GM12878 (cell line): Measurements from ENCODE around the gene TMPRSS3. TPM values are rescaled to one million over a fixed set of nuclear protein-coding genes. Genes with fewer than 3 reads are reported as not detected.

ENCODE experiments used
- ATF7 ChIP-seq: fragments of 450-650 bp; IDR thresholded peaks from 2 replicates; pipeline ENCODE4 v1.6.1; 2016; ENCODE audit warnings: low read depth, mild to moderate bottlenecking
- BRCA1 ChIP-seq: IDR thresholded peaks from 2 replicates; pipeline ENCODE4 v1.6.1; 2011; ENCODE audit warnings: low read depth, low read length, improper control_type of control experiment
- CREB1 ChIP-seq: IDR thresholded peaks from 2 replicates; pipeline ENCODE4 v1.6.1; 2012; ENCODE audit warnings: low read depth, mild to moderate bottlenecking, inconsistent platforms
- CTCF ChIP-seq, 3 experiments: IDR thresholded peaks in 2 of 3; conservative IDR thresholded peaks in 1 of 3; 2 replicates each; pipeline ENCODE4 v1.5.1; 2011; ENCODE audit warnings: low read depth in 3 of 3, low read length in 3 of 3, mild to moderate bottlenecking in 3 of 3, control low read depth in 2 of 3, moderate library complexity in 2 of 3, inconsistent platforms in 1 of 3, mixed read lengths in 1 of 3; ENCODE audit not compliant: control insufficient read depth in 2 of 3, insufficient read depth in 1 of 3; ENCODE audit errors: extremely low read depth in 1 of 3
- CUX1 ChIP-seq: IDR thresholded peaks from 2 replicates; pipeline ENCODE4 v1.6.1; 2012; ENCODE audit warnings: improper control_type of control experiment, low read depth, low read length; ENCODE audit not compliant: insufficient replicate concordance
- EP300 ChIP-seq, 2 experiments: fragments of 150-350 bp in 1 of 2; IDR thresholded peaks; 2 replicates each; pipeline ENCODE4 v1.6.1; 2011 to 2012; ENCODE audit warnings: low read depth in 2 of 2, low read length in 2 of 2, borderline replicate concordance in 1 of 2, improper control_type of control experiment in 1 of 2, inconsistent platforms in 1 of 2; ENCODE audit not compliant: control insufficient read depth in 1 of 2
- MAX ChIP-seq: IDR thresholded peaks from 2 replicates; pipeline ENCODE4 v1.6.1; 2012; ENCODE audit warnings: low read depth, low read length, improper control_type of control experiment
- MEF2B ChIP-seq: fragments of 450-650 bp; IDR thresholded peaks from 2 replicates; pipeline ENCODE4 v1.6.1; 2018; ENCODE audit warnings: mild to moderate bottlenecking, moderate library complexity; ENCODE audit not compliant: partially characterized antibody, poor library complexity, severe bottlenecking
- NFYA ChIP-seq: IDR thresholded peaks from 2 replicates; pipeline ENCODE4 v1.6.1; 2011; ENCODE audit warnings: low read depth, mild to moderate bottlenecking, low read length, improper control_type of control experiment, borderline replicate concordance
- POU2F2 ChIP-seq: IDR thresholded peaks from 3 replicates; pipeline ENCODE4 v1.6.1; 2011; ENCODE audit warnings: low read depth, mild to moderate bottlenecking, low read length, borderline replicate concordance
- RELB ChIP-seq: fragments of 450-650 bp; IDR thresholded peaks from 2 replicates; pipeline ENCODE4 v1.6.1; 2017; ENCODE audit warnings: low read depth, mild to moderate bottlenecking, moderate library complexity
- SIX5 ChIP-seq: IDR thresholded peaks from 2 replicates; pipeline ENCODE4 v1.6.1; 2011; ENCODE audit warnings: mild to moderate bottlenecking, low read depth, low read length, moderate library complexity; ENCODE audit not compliant: severe bottlenecking
- SKIL ChIP-seq: fragments of 450-650 bp; IDR thresholded peaks from 2 replicates; pipeline ENCODE4 v1.6.1; 2017; ENCODE audit warnings: mild to moderate bottlenecking, low read depth, inconsistent platforms; ENCODE audit not compliant: poor library complexity, severe bottlenecking
- SMARCA5 ChIP-seq: fragments of 450-650 bp; IDR thresholded peaks from 2 replicates; pipeline ENCODE4 v1.6.1; 2017; ENCODE audit warnings: mild to moderate bottlenecking
- SMC3 ChIP-seq: IDR thresholded peaks from 2 replicates; pipeline ENCODE4 v1.6.1; 2011; ENCODE audit warnings: low read length, improper control_type of control experiment, borderline replicate concordance
- YY1 ChIP-seq: IDR thresholded peaks from 2 replicates; pipeline ENCODE4 v1.6.1; 2011; ENCODE audit warnings: low read depth, mild to moderate bottlenecking, low read length
- ZBED1 ChIP-seq: IDR thresholded peaks from 2 replicates; pipeline ENCODE4 v1.6.1; 2016; ENCODE audit warnings: borderline replicate concordance
- polyA plus RNA-seq, 11 experiments: library from polyadenylated mRNA; depleted of rRNA in 4 of 11; unstranded in 6 of 11; stranded (reverse) in 5 of 11; fragments of >200 nt; fragmentation: Nextera tagmentation in 4 of 11; fragmentation: Illumina TruSeq in 1 of 11; extraction: Ambion mirVana in 4 of 11; extraction: Trizol in 1 of 11; gene quantifications; 1 replicate in 1 of 11; 2 replicates in 10 of 11; pipeline versions ENCODE4 v1.2.1 to v1.2.3, GENCODE V29; 2011 to 2016; ENCODE audit warnings: inconsistent platforms in 2 of 11, missing spikeins in 2 of 11, low read depth in 1 of 11
- total RNA-seq, 4 experiments: library from RNA; depleted of rRNA in 3 of 4; stranded (reverse); fragments of >200 nt in 3 of 4; fragmentation: Illumina TruSeq in 1 of 4; extraction: Trizol in 1 of 4; gene quantifications; 2 replicates each; pipeline versions ENCODE4 v1.2.1 to v1.2.3, GENCODE V29; 2013 to 2021

The TMPRSS3 gene
- total and polyA plus RNA-seq, 10 of the 15 experiments (the other 5 are each of a cell fraction or from before 2014, with no cell fraction given), result 0.51 to 1.5 (median 0.82) TPM; not detected in 1

DNA sequence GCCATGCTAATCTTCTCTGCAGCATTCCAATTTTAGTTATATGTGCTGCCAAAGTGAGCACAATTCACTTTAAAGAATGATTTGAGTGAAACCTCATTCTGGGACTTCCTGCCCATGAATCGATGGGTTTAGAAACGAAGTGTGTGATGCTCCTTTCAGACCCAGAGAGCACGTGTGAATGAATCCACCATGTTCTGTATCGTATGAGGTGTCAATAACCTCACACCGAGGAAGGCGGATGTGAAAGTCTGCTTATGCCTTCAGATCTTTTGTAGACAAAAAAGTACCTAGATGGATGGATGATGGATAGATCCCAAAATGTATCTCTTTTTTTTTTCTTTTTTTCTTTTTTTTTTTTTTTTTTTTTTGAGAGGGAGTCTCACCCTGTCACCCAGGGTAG lies 21.7 kb upstream of the TMPRSS3 start (continued):
- TF ChIP-seq CUX1 (peak; percentile 58), SMC3 (no peak), CTCF (IDR thresholded peaks at IDR 0.05 in 2 of 3, conservative IDR thresholded peaks at IDR 0.05 in 1 of 3; ENCODE audit: control insufficient read depth in 2 of 3, extremely low read depth in 1 of 3, insufficient read depth in 1 of 3, low read depth in 3 of 3, low read length in 3 of 3) (no peak), NFYA (no peak), MEF2B (peak; percentile 35), RELB (peak; percentile 62; the same call in 1 of the 2 replicates), SIX5 (no peak), POU2F2 (0 out of 3 replicates have a peak, but pooled peaks have one; percentile 15), BRCA1 (no peak), CREB1 (no peak), ATF7 (peak; percentile 59), ZBED1 (no peak), SMARCA5 (no peak), MAX (peak; percentile 58; the same call in 1 of the 2 replicates), EP300 (IDR thresholded peaks at IDR 0.05; ENCODE audit: borderline replicate concordance in 1 of 2, control insufficient read depth in 1 of 2, low read depth in 2 of 2, low read length in 2 of 2) (peak; percentile 52 to 65; a peak in 2 of 4 replicates), YY1 (peak; percentile 72), SKIL (no peak)
